Activated CD8-positive, alpha-beta T cell treated with anti-CD3 and anti-CD28 coated beads for 36 hours (primary cell): ENCODE results near the gene TAS2R41. TPM values are rescaled to one million over a fixed set of nuclear protein-coding genes. Genes with fewer than 3 reads are reported as not detected.

ENCODE experiments used
- ATAC-seq: fragments of 200-7000 bp; cut with Tn5 transposase; one replicate; pipeline ENCODE4 v1.10.0; 2021; ENCODE audit warnings: mild to moderate bottlenecking, moderate library complexity
- CTCF ChIA-PET: fragments of 350-600 bp; sonication (Branson Sonifier 250); formaldehyde crosslinking; loops from one replicate; lab custom pipeline; 2021; ENCODE audit warnings: antibody characterized with exemption; lab: Charles Lee
- POLR2A ChIA-PET: fragments of 350-600 bp; sonication (Branson Sonifier 250); formaldehyde crosslinking; loops from one replicate; lab custom pipeline; 2021; ENCODE audit warnings: antibody characterized with exemption; lab: Charles Lee
- DNase-seq: peaks from one replicate; pipeline ENCODE4 v3.0.0-alpha.2; 2020
- H3K27ac Mint-ChIP-seq: one replicate; pipeline ENCODE4 v1.8.0; 2021; ENCODE audit warnings: mild to moderate bottlenecking, mixed read lengths
- H3K27me3 Mint-ChIP-seq: one replicate; pipeline ENCODE4 v1.8.0; 2021; ENCODE audit warnings: mixed read lengths
- H3K36me3 Mint-ChIP-seq: one replicate; pipeline ENCODE4 v1.8.0; 2021; ENCODE audit warnings: low read depth, mixed read lengths
- H3K4me1 Mint-ChIP-seq: one replicate; pipeline ENCODE4 v1.8.0; 2021; ENCODE audit warnings: low read depth, mixed read lengths
- H3K4me3 Mint-ChIP-seq: one replicate; pipeline ENCODE4 v1.8.0; 2021; ENCODE audit warnings: mild to moderate bottlenecking, moderate library complexity, mixed read lengths
- H3K9me3 Mint-ChIP-seq: one replicate; pipeline ENCODE4 v1.8.0; 2021; ENCODE audit warnings: mixed read lengths
- intact Hi-C: fragments of 100-400 bp; cut with micrococcal nuclease; formaldehyde crosslinking; loops from one replicate; pipeline ENCODE4 v1.10.0; 2022
- total RNA-seq, 2 experiments: library from RNA; stranded (reverse); gene quantifications; one replicate each; pipeline ENCODE4 v1.2.3, GENCODE V29; 2021
- TF ChIP-seq, protein P1 (sequence below): fragments of 200-600 bp; IDR thresholded peaks from one replicate; pipeline ENCODE4 v1.8.0; 2022; ENCODE audit warnings: antibody characterized with exemption, mild to moderate bottlenecking

Gene TAS2R41
- total RNA-seq, 2 experiments from 2014 or later = not detected

DNA sequence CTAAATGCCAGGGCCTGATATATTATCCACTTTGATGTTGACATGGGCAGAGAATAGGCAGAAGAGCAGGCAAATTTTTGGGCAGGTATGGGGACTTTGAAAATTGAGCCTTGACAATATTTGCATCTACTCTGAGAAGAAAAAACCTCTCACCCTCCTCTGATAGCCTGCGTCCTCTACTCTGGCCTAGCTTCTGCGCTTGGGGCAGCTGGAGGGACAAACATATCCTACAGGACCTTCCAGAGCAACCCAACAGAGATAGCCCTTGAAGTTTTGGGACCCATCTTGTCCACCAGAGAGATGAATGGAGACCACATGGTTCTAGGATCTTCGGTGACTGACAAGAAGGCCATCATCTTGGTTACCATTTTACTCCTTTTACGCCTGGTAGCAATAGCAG lies 34.5 kb upstream of the TAS2R41 start, which contains the start of gene TAS2R60:
TAS2R60 (plus strand) TSS at position 301 of the 400 bp plus-strand sequence; CDS start at position 301, 0 bp downstream.
- ATAC-seq (no peak), DNase-seq (no peak)
- intact Hi-C loops = no loop called here
- ChIA-PET POLR2A (no interaction called here), CTCF (no interaction called here)
- Mint-ChIP-seq H3K4me1 (peaks cover 4% of the 10 kb centered on the region), H3K27me3 (no peaks in the 10 kb centered on the region), H3K36me3 (no peaks in the 10 kb centered on the region), H3K9me3 (no peaks in the 10 kb centered on the region), H3K4me3 (no peak within 1 kb of the TSS), H3K27ac (no peak within 1 kb of the TSS)
- TF ChIP-seq, protein P1, sequence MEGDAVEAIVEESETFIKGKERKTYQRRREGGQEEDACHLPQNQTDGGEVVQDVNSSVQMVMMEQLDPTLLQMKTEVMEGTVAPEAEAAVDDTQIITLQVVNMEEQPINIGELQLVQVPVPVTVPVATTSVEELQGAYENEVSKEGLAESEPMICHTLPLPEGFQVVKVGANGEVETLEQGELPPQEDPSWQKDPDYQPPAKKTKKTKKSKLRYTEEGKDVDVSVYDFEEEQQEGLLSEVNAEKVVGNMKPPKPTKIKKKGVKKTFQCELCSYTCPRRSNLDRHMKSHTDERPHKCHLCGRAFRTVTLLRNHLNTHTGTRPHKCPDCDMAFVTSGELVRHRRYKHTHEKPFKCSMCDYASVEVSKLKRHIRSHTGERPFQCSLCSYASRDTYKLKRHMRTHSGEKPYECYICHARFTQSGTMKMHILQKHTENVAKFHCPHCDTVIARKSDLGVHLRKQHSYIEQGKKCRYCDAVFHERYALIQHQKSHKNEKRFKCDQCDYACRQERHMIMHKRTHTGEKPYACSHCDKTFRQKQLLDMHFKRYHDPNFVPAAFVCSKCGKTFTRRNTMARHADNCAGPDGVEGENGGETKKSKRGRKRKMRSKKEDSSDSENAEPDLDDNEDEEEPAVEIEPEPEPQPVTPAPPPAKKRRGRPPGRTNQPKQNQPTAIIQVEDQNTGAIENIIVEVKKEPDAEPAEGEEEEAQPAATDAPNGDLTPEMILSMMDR = no peak

DNA sequence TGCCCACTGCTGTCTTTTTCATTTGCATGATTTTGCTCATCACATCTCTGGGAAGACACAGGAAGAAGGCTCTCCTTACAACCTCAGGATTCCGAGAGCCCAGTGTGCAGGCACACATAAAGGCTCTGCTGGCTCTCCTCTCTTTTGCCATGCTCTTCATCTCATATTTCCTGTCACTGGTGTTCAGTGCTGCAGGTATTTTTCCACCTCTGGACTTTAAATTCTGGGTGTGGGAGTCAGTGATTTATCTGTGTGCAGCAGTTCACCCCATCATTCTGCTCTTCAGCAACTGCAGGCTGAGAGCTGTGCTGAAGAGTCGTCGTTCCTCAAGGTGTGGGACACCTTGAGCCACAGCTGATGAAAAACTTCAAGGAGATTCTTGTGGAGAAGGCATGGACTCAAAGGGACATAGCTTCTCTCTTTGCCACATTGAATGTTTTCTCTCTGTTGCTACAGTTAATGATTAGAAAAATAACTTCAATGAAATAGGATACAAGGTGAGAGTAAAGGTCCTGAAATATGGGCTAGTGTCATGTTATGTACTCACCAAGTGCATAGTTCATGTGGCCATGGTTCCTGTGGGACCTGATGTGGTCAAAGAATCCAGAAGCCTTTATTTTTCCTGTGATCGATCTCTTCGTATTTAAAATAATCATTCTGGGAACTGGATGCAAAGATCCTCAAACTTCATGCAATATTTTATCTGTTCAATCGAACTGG lies 33.5 kb upstream of the TAS2R41 start:
- POLR2A ChIA-PET = interaction anchor here (0.9 kb wide), 1 partner anchor 39 kb away, joined by 3 read pairs; no protein-coding TSS in a partner anchor
- H3K27me3 Mint-ChIP-seq = no peaks in the 10 kb centered on the region
- CTCF ChIA-PET = no interaction called here
- intact Hi-C loops = no loop called here
- peaks cover 2% of the 10 kb centered on the region for H3K4me1 Mint-ChIP-seq
- H3K4me3 Mint-ChIP-seq = no peak overlapping the region
- no peaks in the 10 kb centered on the region for H3K9me3 Mint-ChIP-seq
- TF ChIP-seq, protein P1 = no peak
- ATAC-seq (no peak), DNase-seq (no peak)
- H3K27ac Mint-ChIP-seq = no peak overlapping the region
- no peaks in the 10 kb centered on the region for H3K36me3 Mint-ChIP-seq

- Mint-ChIP-seq H3K4me1 (peaks cover under 1% of the 10 kb centered on the region), H3K27me3 (no peaks in the 10 kb centered on the region), H3K27ac (no peak overlapping the region), H3K9me3 (no peaks in the 10 kb centered on the region), H3K36me3 (no peaks in the 10 kb centered on the region), H3K4me3 (no peak overlapping the region)
- no peak for ATAC-seq
- intact Hi-C loops = no loop called here
- POLR2A ChIA-PET = interaction anchor here (0.9 kb wide), 1 partner anchor 39 kb away, joined by 3 read pairs; no protein-coding TSS in a partner anchor
- DNase-seq = no peak
- TF ChIP-seq, protein P1 = no peak
- CTCF ChIA-PET = no interaction called here
These were observed 32.9 kb upstream of the TAS2R41 start for GRCh38 chr7:143444785-143445184.

DNA sequence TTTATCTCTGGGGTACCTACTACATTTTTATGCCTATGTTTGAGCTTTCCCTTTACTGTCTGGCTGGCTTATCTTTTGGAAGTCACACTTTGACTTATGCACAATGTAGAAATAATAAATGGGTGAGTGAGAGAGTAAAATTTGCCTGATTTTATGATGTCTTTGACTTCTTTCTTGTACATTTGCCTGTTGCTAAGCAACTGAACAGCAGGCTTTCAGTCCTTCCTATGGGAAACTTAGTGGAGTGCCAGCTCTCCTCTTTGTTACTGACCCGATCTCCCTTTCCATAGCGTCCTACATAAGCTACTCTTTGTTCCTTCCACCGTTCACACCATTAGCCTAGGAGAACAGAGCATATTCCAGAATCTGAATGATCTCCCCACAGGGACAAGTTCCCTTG lies 30.2 kb upstream of the TAS2R41 start:
- intact Hi-C loops = no loop called here
- TF ChIP-seq, protein P1 = no peak
- ATAC-seq = no peak
- CTCF ChIA-PET = no interaction called here
- Mint-ChIP-seq H3K27me3 (no peaks in the 10 kb centered on the region), H3K36me3 (no peaks in the 10 kb centered on the region), H3K27ac (no peak overlapping the region), H3K4me3 (no peak overlapping the region), H3K9me3 (no peaks in the 10 kb centered on the region), H3K4me1 (peaks cover under 1% of the 10 kb centered on the region)
- POLR2A ChIA-PET = no interaction called here
- no peak for DNase-seq

GRCh38 chr7:143448429-143448828 lies 29.2 kb upstream of the TAS2R41 start:
- TF ChIP-seq, protein P1 = no peak
- Mint-ChIP-seq H3K36me3 (no peaks in the 10 kb centered on the region), H3K27me3 (no peaks in the 10 kb centered on the region), H3K4me1 (peaks cover 7% of the 10 kb centered on the region), H3K9me3 (no peaks in the 10 kb centered on the region), H3K4me3 (no peak overlapping the region), H3K27ac (no peak overlapping the region)
- DNase-seq (no peak), ATAC-seq (no peak)
- ChIA-PET POLR2A (no interaction called here), CTCF (interaction anchor here (1.2 kb wide), 1 partner anchor 8 kb away, joined by 4 read pairs; no protein-coding TSS in a partner anchor)
- intact Hi-C loops = no loop called here
